Glutamatergic neuron (in vitro differentiated cells): ENCODE measurements around the gene NLK. TPM values are rescaled to one million over a fixed set of nuclear protein-coding genes. Genes with fewer than 3 reads are reported as not detected.

Source experiments
- DNase-seq: peaks from one replicate; pipeline ENCODE4 v3.0.0; 2022
- H3K27ac Mint-ChIP-seq: one replicate; pipeline ENCODE4 v1.8.0; 2020; ENCODE audit warnings: mild to moderate bottlenecking, mixed read lengths, inconsistent platforms; ENCODE audit not compliant: unreplicated experiment
- H3K27me3 Mint-ChIP-seq: one replicate; pipeline ENCODE4 v1.8.0; 2020; ENCODE audit warnings: mild to moderate bottlenecking, moderate library complexity, mixed read lengths, inconsistent platforms; ENCODE audit not compliant: unreplicated experiment
- H3K36me3 Mint-ChIP-seq: one replicate; pipeline ENCODE4 v1.8.0; 2020; ENCODE audit warnings: mild to moderate bottlenecking, mixed read lengths, inconsistent platforms; ENCODE audit not compliant: unreplicated experiment
- H3K4me1 Mint-ChIP-seq: one replicate; pipeline ENCODE4 v1.8.0; 2020; ENCODE audit warnings: mild to moderate bottlenecking, low read depth, mixed read lengths, inconsistent platforms; ENCODE audit not compliant: unreplicated experiment
- H3K4me3 Mint-ChIP-seq: one replicate; pipeline ENCODE4 v1.8.0; 2020; ENCODE audit warnings: mild to moderate bottlenecking, mixed read lengths, inconsistent platforms; ENCODE audit not compliant: unreplicated experiment
- H3K9me3 Mint-ChIP-seq: one replicate; pipeline ENCODE4 v1.8.0; 2020; ENCODE audit warnings: mild to moderate bottlenecking, moderate library complexity, mixed read lengths, inconsistent platforms; ENCODE audit not compliant: unreplicated experiment
- CTCF ChIP-seq: fragments of 200-600 bp; sonication (generic); IDR thresholded peaks from one replicate; pipeline ENCODE4 v1.5.0; 2021; ENCODE audit not compliant: partially characterized antibody, unreplicated experiment
- total RNA-seq: library from RNA; stranded (reverse); fragmentation: NEBNext Ultra II Directional; extraction: Animal tissue kit (Norgen Biotek cat#: 25700); gene quantifications from one replicate; pipeline ENCODE4 v1.2.1, GENCODE V29; 2021; ENCODE audit not compliant: unreplicated experiment

The NLK gene
- total RNA-seq, 1 donor from 2014 or later = 33.8 TPM

DNA sequence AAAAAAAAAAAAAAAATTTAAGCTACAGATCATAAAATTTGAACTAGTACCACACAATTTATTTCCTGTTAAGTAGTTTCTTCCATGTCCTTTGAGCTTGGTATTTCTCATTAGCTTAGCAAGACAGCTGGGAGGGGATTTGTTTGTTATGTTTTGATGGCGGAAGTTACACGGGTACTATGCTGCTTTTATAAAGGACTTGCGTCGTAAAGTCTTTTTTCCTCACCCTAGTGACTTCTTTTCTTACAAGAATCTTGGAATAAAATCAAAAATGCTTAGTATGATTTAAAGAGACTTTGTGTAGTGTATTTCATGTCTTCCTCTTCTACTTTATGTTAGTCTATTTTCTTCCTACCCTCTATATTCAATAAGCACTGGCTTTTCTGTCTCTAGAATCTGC lies 89.1 kb downstream of the NLK start:
- Mint-ChIP-seq H3K36me3 (no peaks in the 10 kb centered on the region), H3K4me3 (no peak overlapping the region), H3K27ac (no peak overlapping the region), H3K27me3 (no peaks in the 10 kb centered on the region), H3K9me3 (no peaks in the 10 kb centered on the region), H3K4me1 (no peaks in the 10 kb centered on the region)
- TF ChIP-seq CTCF = no peak
- DNase-seq = no peak

GRCh38 chr17:28133562-28133970 lies 91.1 kb downstream of the NLK start:
- Mint-ChIP-seq H3K4me1 (no peaks in the 10 kb centered on the region), H3K27me3 (no peaks in the 10 kb centered on the region), H3K36me3 (no peaks in the 10 kb centered on the region), H3K9me3 (no peaks in the 10 kb centered on the region), H3K27ac (no peak overlapping the region), H3K4me3 (no peak overlapping the region)
- TF ChIP-seq CTCF = no peak
- DNase-seq = no peak

DNA sequence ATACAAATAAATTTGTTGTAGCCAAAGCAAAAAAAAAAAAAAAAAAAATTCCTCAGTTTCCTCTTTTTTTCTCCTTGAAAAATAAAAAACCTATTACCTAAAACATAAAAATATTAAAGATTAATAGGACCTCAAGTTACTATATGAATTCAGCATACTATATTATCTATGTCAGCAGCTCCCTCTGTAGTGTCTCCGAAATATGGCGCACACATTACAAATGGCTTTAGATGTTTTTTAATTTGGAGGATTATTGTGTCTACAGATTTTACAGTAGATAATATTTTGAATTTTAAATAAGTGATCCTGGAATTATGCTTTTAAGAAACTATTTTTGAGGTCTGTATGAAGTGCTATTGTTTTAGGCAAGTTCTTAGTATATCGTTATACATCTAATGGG lies 94.4 kb downstream of the NLK start:
- Mint-ChIP-seq H3K4me3 (no peak overlapping the region), H3K4me1 (no peaks in the 10 kb centered on the region), H3K36me3 (no peaks in the 10 kb centered on the region), H3K9me3 (no peaks in the 10 kb centered on the region), H3K27me3 (no peaks in the 10 kb centered on the region), H3K27ac (no peak overlapping the region)
- no peak for TF ChIP-seq CTCF
- no peak for DNase-seq

DNA sequence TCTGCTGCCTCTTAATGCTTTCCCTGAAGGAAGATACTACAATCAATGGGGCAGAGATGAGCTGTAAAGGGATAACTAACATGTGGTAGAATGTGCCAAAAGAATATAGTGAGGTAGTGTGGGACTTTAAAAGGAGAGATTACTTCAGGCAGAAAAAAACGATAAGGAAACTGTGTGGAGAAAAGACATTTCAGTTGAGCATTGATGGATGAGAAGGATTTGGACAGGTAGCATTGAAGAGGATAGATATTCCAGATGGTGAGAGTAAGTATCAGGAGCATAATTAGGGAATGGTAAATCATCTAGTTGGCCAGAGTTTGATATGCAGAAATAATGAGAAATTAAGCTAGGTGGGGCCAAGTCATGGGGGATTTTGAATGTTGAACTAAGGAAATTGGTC lies 97.3 kb downstream of the NLK start:
- H3K9me3 Mint-ChIP-seq = no peaks in the 10 kb centered on the region

GRCh38 chr17:28141313-28141712 lies 98.8 kb downstream of the NLK start:
- Mint-ChIP-seq H3K27me3 (no peaks in the 10 kb centered on the region), H3K4me1 (peaks cover 3% of the 10 kb centered on the region), H3K9me3 (no peaks in the 10 kb centered on the region), H3K36me3 (no peaks in the 10 kb centered on the region), H3K27ac (no peak overlapping the region), H3K4me3 (no peak overlapping the region)
- DNase-seq = no peak
- TF ChIP-seq CTCF = no peak

More for the DNA sequence above, 97.3 kb downstream of the NLK start:
- no peak for DNase-seq
- Mint-ChIP-seq H3K4me3 (no peak overlapping the region), H3K36me3 (no peaks in the 10 kb centered on the region), H3K27ac (no peak overlapping the region), H3K4me1 (peaks cover 3% of the 10 kb centered on the region), H3K27me3 (no peaks in the 10 kb centered on the region)
- TF ChIP-seq CTCF = no peak
